Lower leg skin (tissue), 3 donors: ENCODE results near the gene PPP3R1.

Experiments used
- POLR2A ChIP-seq, 2 donors: fragments of 450-650 bp; IDR thresholded peaks; one replicate each; pipeline ENCODE4 v1.6.1; 2016 to 2017; ENCODE audit warnings: antibody characterized with exemption in 2 of 2, mild to moderate bottlenecking in 1 of 2, moderate library complexity in 1 of 2
- TF ChIP-seq, protein P1 (sequence below), 3 donors: fragments of 450-650 bp; IDR thresholded peaks; one replicate each; pipeline ENCODE4 v1.5.1; 2016; ENCODE audit warnings: antibody characterized with exemption in 3 of 3, mild to moderate bottlenecking in 3 of 3, moderate library complexity in 2 of 3

DNA sequence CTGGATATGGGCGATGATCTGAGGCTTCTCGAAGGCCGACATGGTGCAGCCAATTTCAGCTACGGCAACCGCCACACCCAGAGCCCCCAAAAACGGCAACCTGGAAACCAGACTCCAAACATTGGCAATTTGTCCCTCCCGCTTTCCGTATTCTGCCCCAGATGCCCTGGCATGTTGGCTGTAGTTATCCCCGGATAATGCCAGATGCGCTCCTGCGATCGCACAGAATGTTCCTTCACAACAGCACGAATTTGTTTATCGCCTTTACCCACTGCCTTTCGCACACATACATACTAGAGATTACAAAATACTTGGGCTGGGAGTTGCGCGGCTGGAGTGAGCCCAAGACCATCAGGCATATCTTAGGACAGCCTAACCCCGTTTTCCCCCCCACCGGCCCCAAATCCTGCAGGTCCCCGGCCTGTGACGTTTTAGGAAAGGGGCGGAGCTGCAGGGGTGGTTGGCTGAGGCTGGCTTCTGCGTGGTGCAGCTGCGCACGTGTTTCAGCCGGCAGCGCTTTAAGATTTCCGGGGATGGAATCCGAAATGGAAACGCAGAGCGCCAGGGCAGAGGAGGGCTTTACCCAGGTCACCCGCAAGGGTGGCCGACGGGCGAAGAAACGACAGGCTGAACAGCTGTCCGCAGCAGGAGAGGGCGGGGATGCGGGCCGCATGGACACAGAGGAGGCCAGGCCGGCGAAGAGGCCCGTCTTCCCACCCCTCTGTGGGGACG lies 94.8 kb downstream of the PPP3R1 start, which contains the start of gene PNO1:
- TF ChIP-seq, protein P1, sequence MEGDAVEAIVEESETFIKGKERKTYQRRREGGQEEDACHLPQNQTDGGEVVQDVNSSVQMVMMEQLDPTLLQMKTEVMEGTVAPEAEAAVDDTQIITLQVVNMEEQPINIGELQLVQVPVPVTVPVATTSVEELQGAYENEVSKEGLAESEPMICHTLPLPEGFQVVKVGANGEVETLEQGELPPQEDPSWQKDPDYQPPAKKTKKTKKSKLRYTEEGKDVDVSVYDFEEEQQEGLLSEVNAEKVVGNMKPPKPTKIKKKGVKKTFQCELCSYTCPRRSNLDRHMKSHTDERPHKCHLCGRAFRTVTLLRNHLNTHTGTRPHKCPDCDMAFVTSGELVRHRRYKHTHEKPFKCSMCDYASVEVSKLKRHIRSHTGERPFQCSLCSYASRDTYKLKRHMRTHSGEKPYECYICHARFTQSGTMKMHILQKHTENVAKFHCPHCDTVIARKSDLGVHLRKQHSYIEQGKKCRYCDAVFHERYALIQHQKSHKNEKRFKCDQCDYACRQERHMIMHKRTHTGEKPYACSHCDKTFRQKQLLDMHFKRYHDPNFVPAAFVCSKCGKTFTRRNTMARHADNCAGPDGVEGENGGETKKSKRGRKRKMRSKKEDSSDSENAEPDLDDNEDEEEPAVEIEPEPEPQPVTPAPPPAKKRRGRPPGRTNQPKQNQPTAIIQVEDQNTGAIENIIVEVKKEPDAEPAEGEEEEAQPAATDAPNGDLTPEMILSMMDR (IDR thresholded peaks at IDR 0.05): no peak
- no peak for TF ChIP-seq POLR2A (IDR thresholded peaks at IDR 0.05)
